GM12873 (cell line): ENCODE results near the gene CRK.

Source experiments
- TF ChIP-seq, protein P1 (sequence below): IDR thresholded peaks from 2 replicates; pipeline ENCODE4 v1.5.1; 2012; ENCODE audit warnings: low read depth, mild to moderate bottlenecking, moderate library complexity, low read length, control low read depth; ENCODE audit not compliant: insufficient read depth; ENCODE audit errors: missing control alignments

The CRK gene

DNA sequence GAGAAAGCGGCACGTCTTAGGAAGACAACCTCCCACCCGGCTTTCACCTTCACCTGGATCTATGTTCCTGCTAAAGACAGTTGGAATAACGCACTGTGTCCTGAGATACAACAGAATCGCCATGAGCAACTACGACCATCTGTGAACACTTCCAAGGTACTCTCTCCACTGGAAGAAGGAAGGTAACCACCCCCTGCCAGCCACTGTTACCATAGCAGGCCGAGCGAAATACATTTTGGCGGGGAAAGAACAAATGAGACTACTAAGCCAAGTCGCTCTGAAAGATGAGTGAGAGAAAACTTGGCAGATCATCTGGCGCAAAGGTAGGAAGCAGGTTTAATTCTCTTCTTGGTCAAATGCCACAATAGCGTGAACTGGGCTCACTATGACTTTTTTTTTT is 9.8 kb downstream of the CRK start:
- TF ChIP-seq, protein P1, sequence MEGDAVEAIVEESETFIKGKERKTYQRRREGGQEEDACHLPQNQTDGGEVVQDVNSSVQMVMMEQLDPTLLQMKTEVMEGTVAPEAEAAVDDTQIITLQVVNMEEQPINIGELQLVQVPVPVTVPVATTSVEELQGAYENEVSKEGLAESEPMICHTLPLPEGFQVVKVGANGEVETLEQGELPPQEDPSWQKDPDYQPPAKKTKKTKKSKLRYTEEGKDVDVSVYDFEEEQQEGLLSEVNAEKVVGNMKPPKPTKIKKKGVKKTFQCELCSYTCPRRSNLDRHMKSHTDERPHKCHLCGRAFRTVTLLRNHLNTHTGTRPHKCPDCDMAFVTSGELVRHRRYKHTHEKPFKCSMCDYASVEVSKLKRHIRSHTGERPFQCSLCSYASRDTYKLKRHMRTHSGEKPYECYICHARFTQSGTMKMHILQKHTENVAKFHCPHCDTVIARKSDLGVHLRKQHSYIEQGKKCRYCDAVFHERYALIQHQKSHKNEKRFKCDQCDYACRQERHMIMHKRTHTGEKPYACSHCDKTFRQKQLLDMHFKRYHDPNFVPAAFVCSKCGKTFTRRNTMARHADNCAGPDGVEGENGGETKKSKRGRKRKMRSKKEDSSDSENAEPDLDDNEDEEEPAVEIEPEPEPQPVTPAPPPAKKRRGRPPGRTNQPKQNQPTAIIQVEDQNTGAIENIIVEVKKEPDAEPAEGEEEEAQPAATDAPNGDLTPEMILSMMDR: no peak

DNA sequence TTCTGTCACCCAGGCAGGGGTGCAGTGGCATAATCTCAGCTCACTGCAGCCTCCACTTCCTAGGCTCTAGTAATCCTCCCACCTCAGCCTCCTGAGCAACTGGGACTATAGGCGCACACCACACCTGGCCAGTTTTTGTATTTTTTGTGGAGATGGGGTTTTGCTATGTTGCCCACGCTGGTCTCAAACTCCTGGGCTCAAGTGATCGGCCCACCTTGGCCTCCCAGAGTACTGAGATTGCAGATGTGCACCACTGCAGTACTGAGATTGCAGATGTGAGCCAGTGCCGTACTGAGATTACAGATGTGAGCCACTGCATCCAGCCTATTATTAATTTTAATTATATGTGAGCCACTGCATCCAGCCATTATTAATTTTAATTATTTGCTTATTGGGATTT is 13.8 kb downstream of the CRK start:
- TF ChIP-seq, protein P1: no peak

- TF ChIP-seq, protein P1: no peak
These were observed 15.1 kb downstream of the CRK start for GRCh38 chr17:1440921-1441320.

DNA sequence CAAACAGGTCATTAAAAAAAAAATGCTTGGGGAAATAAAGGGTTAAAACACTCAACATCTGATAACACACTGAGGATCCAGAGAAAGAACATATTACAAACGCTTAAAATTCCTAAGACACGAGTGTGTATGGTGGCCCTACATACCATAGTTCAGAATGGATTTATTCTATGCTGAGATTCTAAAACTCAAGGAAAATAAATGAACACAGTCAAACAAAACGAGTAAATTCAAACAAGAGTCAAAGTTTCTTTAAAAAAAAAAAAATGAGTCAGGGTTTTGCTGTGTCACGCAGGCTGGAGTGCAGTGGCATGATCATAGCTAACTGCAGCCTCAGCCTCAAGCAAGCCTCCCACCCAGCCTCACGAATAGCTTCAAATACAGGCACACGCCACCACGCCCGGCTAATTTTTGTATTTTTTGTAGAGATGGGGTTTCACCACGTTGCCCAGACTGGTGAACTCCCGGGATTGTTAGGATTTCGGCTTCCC is 17.4 kb downstream of the CRK start:
- TF ChIP-seq, protein P1: no peak

GRCh38 chr17:1435326-1435725 is 20.7 kb downstream of the CRK start:
- TF ChIP-seq, protein P1: no peak

GRCh38 chr17:1434150-1434549 is 21.9 kb downstream of the CRK start:
- TF ChIP-seq, protein P1: no peak

- TF ChIP-seq, protein P1: no peak
These were observed 24.4 kb downstream of the CRK start for GRCh38 chr17:1431631-1432104.
